Kidney tubule cell (primary cell): ENCODE results near the gene FOCAD.
A peak's percentile ranks its signal among the peaks of the same experiment; 100 is the strongest.

Experiments used
- DNase-seq: peaks from one replicate; pipeline ENCODE4 v3.0.0-alpha.2; 2018; ENCODE audit warnings: low spot score

FOCAD gene

DNA sequence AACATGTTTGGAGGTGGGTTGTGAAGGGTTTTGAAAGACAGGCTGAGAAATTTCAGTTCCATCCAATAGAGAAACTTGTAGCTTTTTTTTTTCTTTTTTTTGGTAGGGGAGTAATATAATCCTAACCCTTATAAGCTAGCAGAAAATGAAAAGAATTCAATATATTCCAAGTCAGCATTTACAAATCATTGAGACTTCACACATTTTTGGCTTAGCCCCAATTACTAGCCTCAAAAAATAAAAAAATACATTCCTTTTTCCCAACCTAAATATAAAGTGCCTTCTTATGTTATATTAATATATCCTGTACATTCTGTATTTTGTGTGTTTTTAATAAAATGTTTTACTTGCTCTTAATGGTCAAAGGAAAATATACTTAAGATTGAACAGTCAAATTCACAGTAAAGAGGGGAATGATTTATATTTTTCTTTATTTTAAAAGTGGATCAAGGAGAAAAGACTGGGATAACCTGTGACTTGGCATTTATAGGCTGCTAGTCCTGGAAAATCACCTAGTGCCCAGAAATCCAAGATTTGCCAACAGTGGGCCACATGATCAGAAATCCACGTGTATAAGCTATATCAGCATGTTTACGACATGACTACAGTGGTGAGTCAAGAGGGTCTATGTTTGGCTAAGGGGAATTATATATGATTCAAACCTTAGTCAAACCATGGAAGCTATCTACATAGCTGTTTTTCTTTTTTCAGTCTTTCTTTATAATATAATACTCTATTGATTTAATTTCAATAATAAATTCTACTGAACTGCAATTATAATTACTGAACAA is 332.8 kb downstream of the FOCAD start:
- DNase-seq: peak; percentile 49

DNA sequence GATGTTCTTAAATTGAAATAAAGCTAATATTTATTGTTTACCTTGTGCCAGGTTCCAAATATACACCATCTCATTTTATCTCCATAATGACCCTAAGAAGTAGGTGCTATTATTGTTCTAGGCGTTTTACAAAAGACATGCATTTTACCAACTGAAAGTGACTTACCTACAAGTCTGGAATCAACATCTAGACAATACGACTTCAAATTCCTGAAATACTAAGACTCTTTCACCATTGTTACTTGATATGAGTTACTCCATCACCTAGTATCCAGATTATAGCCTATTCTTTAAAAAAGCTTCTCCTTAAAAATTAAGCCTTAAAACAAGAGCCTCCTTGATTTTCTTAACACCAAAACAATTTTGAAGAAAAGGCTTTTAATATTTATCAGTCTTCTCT is 334.1 kb downstream of the FOCAD start:
- DNase-seq: no peak

DNA sequence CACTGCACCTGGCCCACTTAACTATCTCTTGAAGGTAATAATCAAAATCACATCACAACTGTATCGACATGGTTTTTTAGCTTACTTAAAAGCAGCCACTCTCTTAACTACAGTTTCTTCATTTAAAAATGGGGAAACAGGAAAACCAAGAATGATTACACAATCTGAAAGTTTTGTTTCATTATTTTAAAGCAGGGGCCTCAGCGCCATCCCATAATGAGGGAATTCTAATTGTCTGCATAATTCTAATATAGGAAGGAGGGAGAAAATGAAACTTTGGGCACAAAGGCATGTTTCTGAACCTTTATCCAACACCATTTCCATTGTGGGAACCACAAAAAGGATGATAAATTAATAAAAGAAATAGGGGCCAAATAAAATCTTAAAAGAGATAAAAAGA is 339.8 kb downstream of the FOCAD start:
- no peak for DNase-seq

DNA sequence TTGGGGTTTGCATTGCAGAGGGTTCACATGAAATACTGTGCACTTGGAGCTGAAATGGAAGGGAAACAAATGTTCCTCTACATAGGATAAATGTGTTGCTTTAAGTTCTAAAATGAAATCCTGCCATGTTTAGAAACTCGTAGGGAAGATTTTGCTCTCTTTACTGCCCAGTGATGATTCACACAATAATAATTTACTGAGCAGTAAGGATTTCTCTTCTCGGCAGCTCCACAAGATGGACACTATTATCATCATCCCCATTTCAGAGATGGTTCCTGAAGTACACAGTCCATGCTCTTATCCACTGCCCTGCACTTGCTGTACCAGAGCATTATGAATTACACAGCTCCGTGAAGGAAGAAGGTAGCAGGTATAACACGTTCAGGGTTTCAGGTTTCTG is 343.2 kb downstream of the FOCAD start:
- no peak for DNase-seq

- no peak for DNase-seq
Measured at GRCh38 chr9:21028466-21028865, 344.4 kb downstream of the FOCAD start.

- no peak for DNase-seq
Measured at GRCh38 chr9:21029661-21030060, 345.6 kb downstream of the FOCAD start.

GRCh38 chr9:21030389-21031035 is 346.5 kb downstream of the FOCAD start:
- peak; percentile 84 for DNase-seq

DNA sequence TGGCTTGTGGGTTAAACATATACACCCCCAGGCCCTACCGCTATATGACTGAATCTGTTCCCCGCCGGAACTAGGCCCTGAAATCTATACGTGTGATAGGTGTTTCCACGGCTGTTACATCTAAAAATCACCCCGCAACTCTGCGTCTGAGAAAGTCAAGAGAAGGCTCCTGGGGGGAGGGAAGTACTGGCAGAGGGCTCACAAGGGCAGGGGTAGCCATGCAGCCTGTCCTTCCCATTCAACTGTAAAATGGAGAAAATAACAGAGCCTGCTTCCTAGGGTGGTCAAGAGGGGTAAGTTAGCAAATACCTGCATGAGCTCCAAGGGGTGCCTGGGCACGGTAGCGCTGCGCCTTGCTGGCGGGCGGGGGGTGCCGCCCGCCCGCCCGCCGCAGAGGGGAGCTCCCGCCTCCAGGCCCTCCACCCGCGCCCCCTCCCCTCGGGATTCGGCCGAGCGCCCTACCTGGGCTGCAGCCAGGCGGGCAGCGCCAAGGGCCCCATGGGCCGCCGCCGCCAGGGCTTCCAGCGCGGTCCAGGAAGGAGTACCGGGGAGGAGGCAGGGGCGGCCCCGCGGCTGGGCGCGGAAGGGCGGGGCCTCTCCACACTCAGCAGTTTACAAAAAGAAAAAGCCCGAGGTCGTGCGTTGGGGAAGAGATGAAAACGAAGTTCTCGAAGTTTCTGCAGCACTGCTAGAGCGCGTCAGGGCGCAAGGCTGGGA is 347.2 kb downstream of the FOCAD start, which contains the start of gene HACD4:
Gene HACD4, minus strand, starts transcription at position 550 of the 717 bp plus-strand sequence. Its CDS starts 50 bp downstream, at position 500.
- DNase-seq: peak; percentile 56

DNA sequence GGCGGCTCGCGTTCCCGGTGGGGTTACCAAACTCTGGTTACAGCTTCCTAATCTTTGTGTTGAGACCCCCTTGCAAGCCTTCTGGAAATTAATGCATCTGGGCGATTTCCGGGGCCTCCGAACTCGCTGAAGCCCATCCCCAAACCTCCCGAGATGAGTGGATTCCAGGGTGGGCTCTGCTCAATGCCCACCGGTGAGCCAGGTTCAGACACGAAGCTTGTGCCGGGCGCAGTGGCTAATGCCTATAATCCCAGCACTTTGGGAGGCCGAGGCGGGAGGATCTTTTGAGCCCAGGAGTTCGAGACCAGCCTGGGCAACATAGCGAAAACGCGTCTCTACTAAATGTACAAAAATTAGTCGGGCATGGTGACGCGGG is 347.7 kb downstream of the FOCAD start:
- DNase-seq: no peak

GRCh38 chr9:21037278-21037677 is 353.2 kb downstream of the FOCAD start:
- no peak for DNase-seq

DNA sequence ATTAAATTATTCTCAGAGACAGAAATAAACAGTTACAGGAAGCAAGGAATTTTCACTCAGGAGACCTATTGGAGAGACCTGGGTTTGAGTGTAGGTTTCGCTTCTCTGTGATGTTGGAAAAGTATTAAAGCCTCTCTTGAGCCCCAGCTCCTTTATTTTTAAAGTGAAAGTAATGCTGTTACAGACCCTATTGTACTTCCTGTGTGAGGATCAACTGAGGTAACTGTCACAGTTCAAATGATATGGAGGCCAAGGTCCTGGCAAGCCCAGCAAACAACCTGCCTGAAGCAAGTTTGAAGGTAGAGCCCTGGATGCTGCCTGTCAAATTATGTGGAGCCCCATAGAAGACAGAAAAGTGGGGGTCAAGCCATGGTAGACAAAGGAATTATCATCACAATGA is 355.2 kb downstream of the FOCAD start:
- no peak for DNase-seq

DNA sequence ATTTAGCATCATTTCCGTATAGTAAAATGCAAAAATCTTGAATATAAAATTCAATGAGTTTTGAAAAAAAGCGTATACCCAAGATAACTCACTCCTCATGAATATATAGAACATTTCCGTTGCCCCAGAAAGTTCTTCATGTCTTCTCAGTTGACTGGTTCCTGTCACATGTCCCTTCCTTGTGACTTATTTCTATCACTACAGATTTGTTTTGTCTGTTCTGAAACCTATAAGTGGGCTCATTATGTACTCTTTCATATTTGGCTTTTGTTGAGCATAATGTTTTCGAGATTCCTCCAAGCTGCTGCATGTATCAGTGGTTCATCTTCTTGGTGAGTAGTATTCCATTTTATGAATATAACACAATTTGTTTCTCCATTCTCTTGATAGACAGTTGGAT is 358.4 kb downstream of the FOCAD start:
- DNase-seq: no peak

GRCh38 chr9:21043841-21044240 is 359.8 kb downstream of the FOCAD start:
- DNase-seq: no peak
